ENCODE measurements around the gene VSX1. TPM values are rescaled to one million over a fixed set of nuclear protein-coding genes. Genes with fewer than 3 reads are reported as not detected.

Gene VSX1
- total and polyA plus RNA-seq, 2 of the 4 experiments (the other 2 are of a cell fraction), result not detected

GRCh38 chr20:25127761-25128537, 46.0 kb upstream of the VSX1 start:
- no peak overlapping the region for H3K4me2 ChIP-seq (ENCODE audit: low read depth, low read length)
- no peak overlapping the region for H2BK15ac ChIP-seq (ENCODE audit: low read depth, low read length)
- no peaks in the 10 kb centered on the region for H3K4me1 ChIP-seq (ENCODE audit: control insufficient read depth, insufficient read depth, low read length)
- intact Hi-C loops (cut with micrococcal nuclease) (no loop called here), in situ Hi-C loops (cut with MboI; ENCODE audit: low sequenced_read_pairs) (no loop called here), dilution Hi-C loops (cut with HindIII; ENCODE audit: low sequenced_read_pairs, unreplicated experiment) (no loop called here)
- no CpG with 5 or more reads among the region's 4 CpGs for WGBS, 2 experiments (ENCODE audit: extremely low coverage in 2 of 2, insufficient read length in 1 of 2)
- ChIA-PET CTCF (no interaction called here), POLR2A (ENCODE audit: unreplicated experiment) (no interaction called here)
- no peak overlapping the region for H2BK5ac ChIP-seq (ENCODE audit: low read depth, low read length, poor library complexity, severe bottlenecking)
- peaks cover 19% of the 10 kb centered on the region for H3K27me3 ChIP-seq (ENCODE audit: control insufficient read depth, insufficient read depth, low read length)
- H3K9me1 ChIP-seq (ENCODE audit: insufficient read depth, low read length), result no peaks in the 10 kb centered on the region
- H4K8ac ChIP-seq (ENCODE audit: low read depth in 2 of 2, low read length in 2 of 2), result no peak overlapping the region
- no peak overlapping the region for H3K18ac ChIP-seq (ENCODE audit: low read depth, low read length)
- H3K79me1 ChIP-seq (ENCODE audit: low read depth in 1 of 2, low read length in 2 of 2), result no peaks in the 10 kb centered on the region
- H2BK20ac ChIP-seq (ENCODE audit: low read depth, low read length), result no peak overlapping the region
- no TSS peak for BruUV-seq (replicated peaks)
- H3K27ac ChIP-seq (ENCODE audit: insufficient read depth, low read length), result no peak overlapping the region
- H3K9me3 ChIP-seq (ENCODE audit: control insufficient read depth, insufficient read depth, low read length), result peaks cover 3% of the 10 kb centered on the region; the same call in 1 of the 2 replicates
- H2AK5ac ChIP-seq (ENCODE audit: low read depth, low read length), result no peak overlapping the region
- H2AFZ ChIP-seq (replicated peaks; ENCODE audit: low read length, poor library complexity), result no peak overlapping the region
- no peak for DNase-seq
- no peak overlapping the region for H4K91ac ChIP-seq (ENCODE audit: insufficient read depth, low read depth, low read length)
- no peak overlapping the region for H4K5ac ChIP-seq (ENCODE audit: low read depth, low read length)
- no peaks in the 10 kb centered on the region for H4K20me1 ChIP-seq (ENCODE audit: insufficient read depth, low read length)
- H3K56ac ChIP-seq (ENCODE audit: extremely low read depth, insufficient read depth, low read length), result no peak overlapping the region
- H3K14ac ChIP-seq (replicated peaks; ENCODE audit: low read depth, low read length), result no peak overlapping the region
- no peak overlapping the region for H2AK9ac ChIP-seq (replicated peaks; ENCODE audit: low read depth, low read length, poor library complexity)
- H2BK120ac ChIP-seq (ENCODE audit: low read depth, low read length), result no peak overlapping the region
- ATAC-seq (ENCODE audit: low read depth), result no peak
- H3K23ac ChIP-seq (ENCODE audit: low read depth, low read length), result no peak overlapping the region
- no peak overlapping the region for H3K4ac ChIP-seq (ENCODE audit: low read depth, low read length)
- no peak overlapping the region for H3K9ac ChIP-seq (ENCODE audit: low read depth, low read length)
- no peak for TF ChIP-seq CEBPB (IDR thresholded peaks at IDR 0.05; ENCODE audit: low read depth, low read length)
- no peak for TF ChIP-seq USF2 (IDR thresholded peaks at IDR 0.05; ENCODE audit: low read depth, low read length)
- no peak for TF ChIP-seq MAZ (IDR thresholded peaks at IDR 0.05; ENCODE audit: borderline replicate concordance, low read depth, low read length)
- TF ChIP-seq SMC3 (IDR thresholded peaks at IDR 0.05; ENCODE audit: low read depth, low read length), result no peak
- TF ChIP-seq RAD21 (IDR thresholded peaks at IDR 0.05; ENCODE audit: low read length), result no peak
- TF ChIP-seq POLR2A (IDR thresholded peaks at IDR 0.05; ENCODE audit: low read depth, low read length), result no peak
- no peak for TF ChIP-seq RCOR1 (IDR thresholded peaks at IDR 0.05; ENCODE audit: insufficient replicate concordance, low read length)
- no peak for TF ChIP-seq ELK1 (IDR thresholded peaks at IDR 0.05; ENCODE audit: borderline replicate concordance, low read depth, low read length)
- TF ChIP-seq MAFK (IDR thresholded peaks at IDR 0.05; ENCODE audit: low read depth, low read length), result no peak
- no peak for TF ChIP-seq RFX5 (IDR thresholded peaks at IDR 0.05; ENCODE audit: low read depth, low read length)
- TF ChIP-seq BHLHE40 (IDR thresholded peaks at IDR 0.05; ENCODE audit: low read depth, low read length), result no peak
- TF ChIP-seq NFE2L2 (IDR thresholded peaks at IDR 0.05; ENCODE audit: low read depth, low read length), result no peak
- TF ChIP-seq MXI1 (IDR thresholded peaks at IDR 0.05; ENCODE audit: borderline replicate concordance, low read depth, low read length), result no peak
- no peak overlapping the region for H3K4me3 ChIP-seq (ENCODE audit: insufficient read depth, low read depth, low read length)
- H3K36me3 ChIP-seq (ENCODE audit: control insufficient read depth, insufficient read depth, low read length), result no peaks in the 10 kb centered on the region

All from IMR-90 (cell line).